Keratinocyte (primary cell): ENCODE results near the gene CNDP2. TPM values are rescaled to one million over a fixed set of nuclear protein-coding genes. Genes with fewer than 3 reads are reported as not detected.

Experiments used
- DNase-seq: peaks from one replicate; pipeline ENCODE4 v3.0.0-alpha.2; 2011; ENCODE audit warnings: low read depth, missing footprints, low spot score
- FAIRE-seq: peaks from 2 replicates; lab custom pipeline; 2011; peaks lifted over from hg19 to GRCh38; lab: Jason Lieb, UNC
- H2AFZ ChIP-seq: 2 replicates; pipeline ENCODE4 v1.6.0; 2012; ENCODE audit warnings: low read length, control low read depth, inconsistent platforms; ENCODE audit not compliant: control insufficient read depth
- H3K27ac ChIP-seq: 2 replicates; pipeline ENCODE4 v1.5.1; 2011; ENCODE audit warnings: low read length; ENCODE audit not compliant: control insufficient read depth, insufficient read depth
- H3K27me3 ChIP-seq: 3 replicates; pipeline ENCODE4 v1.6.0; 2011; ENCODE audit warnings: low read length; ENCODE audit not compliant: control insufficient read depth, insufficient read depth; ENCODE audit errors: extremely low read depth
- H3K36me3 ChIP-seq, 2 experiments: 2 replicates in 1 of 2; 3 replicates in 1 of 2; pipeline ENCODE4 v1.5.1; 2011; ENCODE audit warnings: low read length in 2 of 2, mild to moderate bottlenecking in 1 of 2; ENCODE audit not compliant: control insufficient read depth in 2 of 2, insufficient read depth in 2 of 2; ENCODE audit errors: extremely low read depth in 1 of 2
- H3K4me1 ChIP-seq: 3 replicates; pipeline ENCODE4 v1.5.1; 2011; ENCODE audit warnings: low read length; ENCODE audit not compliant: control insufficient read depth, insufficient read depth; ENCODE audit errors: extremely low read depth
- H3K4me2 ChIP-seq: 3 replicates; pipeline ENCODE4 v1.6.0; 2011; ENCODE audit warnings: low read depth, low read length; ENCODE audit not compliant: control insufficient read depth, insufficient read depth; ENCODE audit errors: extremely low read depth
- H3K4me3 ChIP-seq, 3 experiments: fragments of 200-600 bp in 1 of 3; sonication (generic) in 1 of 3; 2 replicates in 2 of 3; 3 replicates in 1 of 3; pipeline ENCODE4 v1.5.1; 2011 to 2016; ENCODE audit warnings: low read length in 3 of 3, mild to moderate bottlenecking in 3 of 3, control low read depth in 2 of 3, inconsistent platforms in 1 of 3, low read depth in 1 of 3, mixed read lengths in 1 of 3, mixed run types in 1 of 3, moderate library complexity in 1 of 3; ENCODE audit not compliant: control insufficient read depth in 2 of 3, insufficient read depth in 2 of 3; ENCODE audit errors: extremely low read depth in 1 of 3
- H3K79me2 ChIP-seq: 2 replicates; pipeline ENCODE4 v1.6.0; 2012; ENCODE audit warnings: low read length; ENCODE audit not compliant: control insufficient read depth, insufficient read depth
- H3K9ac ChIP-seq: 3 replicates; pipeline ENCODE4 v1.6.0; 2011; ENCODE audit warnings: low read length; ENCODE audit not compliant: control insufficient read depth, insufficient read depth; ENCODE audit errors: extremely low read depth
- H3K9me1 ChIP-seq: 3 replicates; pipeline ENCODE4 v1.6.0; 2011; ENCODE audit warnings: low read length; ENCODE audit not compliant: control insufficient read depth, insufficient read depth; ENCODE audit errors: extremely low read depth
- H3K9me3 ChIP-seq: 2 replicates; pipeline ENCODE4 v1.5.1; 2012; ENCODE audit warnings: low read depth, low read length; ENCODE audit not compliant: control insufficient read depth
- H4K20me1 ChIP-seq: 3 replicates; pipeline ENCODE4 v1.6.0; 2011; ENCODE audit warnings: low read length; ENCODE audit not compliant: control insufficient read depth, insufficient read depth; ENCODE audit errors: extremely low read depth
- CTCF ChIP-seq, 3 experiments: IDR thresholded peaks in 1 of 3; conservative IDR thresholded peaks in 1 of 3; optimal IDR thresholded peaks in 1 of 3; 2 replicates in 2 of 3; 3 replicates in 1 of 3; pipeline versions ENCODE3 to v1.5.1; 2011; ENCODE audit warnings: low read length in 3 of 3, mild to moderate bottlenecking in 3 of 3, moderate library complexity in 2 of 3, control low read depth in 1 of 3, inconsistent platforms in 1 of 3; ENCODE audit not compliant: insufficient read depth in 2 of 3; ENCODE audit errors: extremely low read depth in 1 of 3
- EZH2 ChIP-seq: IDR thresholded peaks from one replicate; pipeline ENCODE4 v1.6.1; 2012; ENCODE audit warnings: inconsistent platforms, mild to moderate bottlenecking, low read length, moderate library complexity
- dilution Hi-C: fragments of 300-500 bp; cut with MboI; formaldehyde crosslinking; loops from one replicate; pipeline ENCODE4 v1.7.0; 2020; ENCODE audit warnings: low sequenced_read_pairs; ENCODE audit not compliant: extremely low pct_ligation_motif_present
- polyA plus RNA-seq, 5 experiments: library from polyadenylated mRNA; depleted of rRNA in 3 of 5; stranded (reverse) in 3 of 5; stranded (forward) in 1 of 5; unstranded in 1 of 5; fragments of >200 nt; gene quantifications; 1 replicate in 1 of 5; 2 replicates in 3 of 5; 3 replicates in 1 of 5; pipeline versions ENCODE4 v1.2.1 to v1.2.3, GENCODE V29; 2011 to 2012; ENCODE audit warnings: missing spikeins in 2 of 5, low read depth in 1 of 5, low replicate concordance in 1 of 5

Gene CNDP2
- polyA plus RNA-seq, 1 donor (not counting 4 experiments of a cell fraction or from before 2014, with no cell fraction given): 126 TPM

- Histone ChIP-seq H3K9me3 (no peaks in the 10 kb centered on the region), H3K4me1 (peaks cover 5% of the 10 kb centered on the region), H3K27ac (no peak overlapping the region), H3K9ac (no peak overlapping the region), H3K36me3 (no peaks in the 10 kb centered on the region), H3K79me2 (no peaks in the 10 kb centered on the region), H3K27me3 (no peaks in the 10 kb centered on the region), H3K9me1 (no peaks in the 10 kb centered on the region), H3K4me3 (no peak overlapping the region), H2AFZ (no peak overlapping the region), H3K4me2 (no peak overlapping the region), H4K20me1 (no peaks in the 10 kb centered on the region)
- no peak for TF ChIP-seq CTCF (optimal IDR thresholded peaks at IDR 0.05 in 1 of 3, IDR thresholded peaks at IDR 0.05 in 1 of 3, conservative IDR thresholded peaks at IDR 0.05 in 1 of 3; ENCODE audit: extremely low read depth in 1 of 3, insufficient read depth in 2 of 3, low read length in 3 of 3)
- TF ChIP-seq EZH2: no peak
- dilution Hi-C loops: no loop called here
- FAIRE-seq (no peak), DNase-seq (no peak)
Observed at GRCh38 chr18:74488354-74488753, 7.8 kb upstream of the CNDP2 start.

DNA sequence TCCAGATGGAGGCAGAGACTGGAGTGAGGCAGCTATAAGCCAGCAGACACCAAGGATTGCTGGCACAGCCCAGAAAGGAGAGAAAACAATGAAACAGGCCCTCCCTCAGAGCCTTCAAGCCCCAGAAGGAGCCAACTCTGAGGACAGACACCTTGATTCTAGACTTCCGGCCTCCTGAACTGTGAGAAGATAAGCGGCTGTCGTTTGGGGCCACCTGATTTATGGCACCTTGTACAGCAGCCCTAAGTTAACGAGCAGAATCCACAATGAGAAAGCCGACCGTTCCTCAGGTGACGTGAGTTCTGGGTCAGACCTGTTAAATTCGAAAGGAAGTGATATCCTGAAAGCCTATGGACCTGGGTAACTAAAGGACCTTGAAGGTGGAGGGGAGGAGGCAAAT is 7.3 kb upstream of the CNDP2 start:
- H3K9me1 ChIP-seq: no peaks in the 10 kb centered on the region
- H3K9ac ChIP-seq: no peak overlapping the region
- DNase-seq (no peak), FAIRE-seq (no peak)
- H3K27me3 ChIP-seq: no peaks in the 10 kb centered on the region
- TF ChIP-seq EZH2 (no peak), CTCF (optimal IDR thresholded peaks at IDR 0.05 in 1 of 3, IDR thresholded peaks at IDR 0.05 in 1 of 3, conservative IDR thresholded peaks at IDR 0.05 in 1 of 3; ENCODE audit: extremely low read depth in 1 of 3, insufficient read depth in 2 of 3, low read length in 3 of 3) (no peak)
- no peak overlapping the region for H2AFZ ChIP-seq
- peaks cover 5% of the 10 kb centered on the region for H3K4me1 ChIP-seq
- H4K20me1 ChIP-seq: no peaks in the 10 kb centered on the region
- no peaks in the 10 kb centered on the region for H3K36me3 ChIP-seq
- H3K79me2 ChIP-seq: no peaks in the 10 kb centered on the region
- H3K4me2 ChIP-seq: no peak overlapping the region
- no peak overlapping the region for H3K4me3 ChIP-seq
- no peak overlapping the region for H3K27ac ChIP-seq
- dilution Hi-C loops: no loop called here
- no peaks in the 10 kb centered on the region for H3K9me3 ChIP-seq
